Loucy (cell line): Measurements from ENCODE around the gene ASIC2.

Experiments
- H2AFZ ChIP-seq: fragments of 200-600 bp; sonication (generic); 2 replicates; pipeline ENCODE4 v1.6.0; 2016; ENCODE audit warnings: antibody characterized with exemption, mild to moderate bottlenecking, low read length, moderate library complexity
- H3F3A ChIP-seq: fragments of 200-600 bp; 2 replicates; pipeline ENCODE4 v1.6.0; 2016; ENCODE audit warnings: antibody characterized with exemption, low read depth, mild to moderate bottlenecking
- H3K27me3 ChIP-seq: fragments of 200-600 bp; sonication (generic); 2 replicates; pipeline ENCODE4 v1.6.1; 2014; ENCODE audit warnings: low read length, mild to moderate bottlenecking; ENCODE audit not compliant: insufficient read depth, poor library complexity, severe bottlenecking
- H3K36me3 ChIP-seq: fragments of 200-600 bp; sonication (generic); 2 replicates; pipeline ENCODE4 v1.6.1; 2016; ENCODE audit warnings: low read length; ENCODE audit not compliant: insufficient read depth
- H3K4me1 ChIP-seq: fragments of 200-600 bp; sonication (generic); 2 replicates; pipeline ENCODE4 v1.5.1; 2014; ENCODE audit warnings: low read length, mild to moderate bottlenecking; ENCODE audit not compliant: insufficient read depth, poor library complexity, severe bottlenecking
- H3K4me2 ChIP-seq: fragments of 200-600 bp; sonication (generic); 2 replicates; pipeline ENCODE4 v1.6.0; 2014; ENCODE audit warnings: antibody characterized with exemption, low read length, low read depth, mild to moderate bottlenecking; ENCODE audit not compliant: poor library complexity, severe bottlenecking
- H3K4me3 ChIP-seq: fragments of 200-600 bp; sonication (generic); 2 replicates; pipeline ENCODE4 v1.5.1; 2014; ENCODE audit warnings: low read length, mild to moderate bottlenecking, mixed read lengths; ENCODE audit not compliant: poor library complexity, severe bottlenecking
- H3K79me2 ChIP-seq: fragments of 200-600 bp; sonication (generic); 2 replicates; pipeline ENCODE4 v1.6.1; 2014; ENCODE audit warnings: low read length; ENCODE audit not compliant: insufficient read depth
- H3K9ac ChIP-seq: fragments of 200-600 bp; sonication (generic); 2 replicates; pipeline ENCODE4 v1.6.0; 2014; ENCODE audit warnings: mild to moderate bottlenecking, low read depth, low read length, moderate library complexity; ENCODE audit not compliant: poor library complexity, severe bottlenecking
- H3K9me2 ChIP-seq: fragments of 200-600 bp; sonication (generic); replicated peaks from 2 replicates; pipeline ENCODE4 v1.6.1; 2016; ENCODE audit warnings: low read depth, low read length, mixed read lengths
- H3K9me3 ChIP-seq: fragments of 200-600 bp; sonication (generic); 2 replicates; pipeline ENCODE4 v1.6.1; 2014; ENCODE audit warnings: mild to moderate bottlenecking, antibody characterized with exemption, low read length, low read depth; ENCODE audit not compliant: insufficient read depth
- H4K20me1 ChIP-seq: fragments of 200-600 bp; sonication (generic); 2 replicates; pipeline ENCODE4 v1.6.0; 2014; ENCODE audit warnings: antibody characterized with exemption, low read length, mild to moderate bottlenecking; ENCODE audit not compliant: insufficient read depth, poor library complexity, severe bottlenecking
- CTCF ChIP-seq: fragments of 200-600 bp; sonication (generic); conservative IDR thresholded peaks from 2 replicates; pipeline ENCODE4 v1.5.1; 2014; ENCODE audit warnings: mild to moderate bottlenecking, antibody characterized with exemption, low read length
- EZH2phosphoT487 ChIP-seq: fragments of 200-600 bp; IDR thresholded peaks from 2 replicates; pipeline ENCODE4 v1.6.1; 2018; ENCODE audit warnings: antibody characterized with exemption, mild to moderate bottlenecking, moderate library complexity, borderline replicate concordance

The ASIC2 gene

GRCh38 chr17:33217891-33218290 is 75.2 kb downstream of the ASIC2 start:
- H3K36me3 ChIP-seq = no peaks in the 10 kb centered on the region
- H3K9me3 ChIP-seq = no peaks in the 10 kb centered on the region
- no peak overlapping the region for H3K4me3 ChIP-seq
- no peak overlapping the region for H3K4me2 ChIP-seq
- H4K20me1 ChIP-seq = no peaks in the 10 kb centered on the region
- no peak overlapping the region for H3K9ac ChIP-seq
- H3K9me2 ChIP-seq = no peaks in the 10 kb centered on the region
- H3K79me2 ChIP-seq = no peaks in the 10 kb centered on the region
- H3F3A ChIP-seq = no peaks in the 10 kb centered on the region
- H3K4me1 ChIP-seq = no peaks in the 10 kb centered on the region
- H3K27me3 ChIP-seq = no peaks in the 10 kb centered on the region
- no peak overlapping the region for H2AFZ ChIP-seq
- TF ChIP-seq CTCF (no peak), EZH2phosphoT487 (no peak)

GRCh38 chr17:33214996-33215395 is 78.1 kb downstream of the ASIC2 start:
- Histone ChIP-seq H3K79me2 (no peaks in the 10 kb centered on the region), H3K4me2 (no peak overlapping the region), H3K4me3 (no peak overlapping the region), H3K9me2 (no peaks in the 10 kb centered on the region), H3K27me3 (no peaks in the 10 kb centered on the region), H3K4me1 (no peaks in the 10 kb centered on the region), H4K20me1 (no peaks in the 10 kb centered on the region), H3K36me3 (no peaks in the 10 kb centered on the region), H3F3A (no peaks in the 10 kb centered on the region), H2AFZ (no peak overlapping the region), H3K9me3 (peaks cover 4% of the 10 kb centered on the region; the same call in 1 of the 2 replicates), H3K9ac (no peak overlapping the region)
- TF ChIP-seq EZH2phosphoT487 (no peak), CTCF (no peak)

GRCh38 chr17:33210285-33210684 is 82.8 kb downstream of the ASIC2 start:
- TF ChIP-seq EZH2phosphoT487 (no peak), CTCF (no peak)
- no peak overlapping the region for H3K4me3 ChIP-seq
- no peak overlapping the region for H3K4me2 ChIP-seq
- no peaks in the 10 kb centered on the region for H3F3A ChIP-seq
- no peak overlapping the region for H3K9ac ChIP-seq
- H3K27me3 ChIP-seq = no peaks in the 10 kb centered on the region
- no peaks in the 10 kb centered on the region for H3K9me2 ChIP-seq
- no peak overlapping the region for H2AFZ ChIP-seq
- H3K4me1 ChIP-seq = no peaks in the 10 kb centered on the region
- no peaks in the 10 kb centered on the region for H4K20me1 ChIP-seq
- H3K9me3 ChIP-seq = peaks cover 4% of the 10 kb centered on the region; the same call in 1 of the 2 replicates
- no peaks in the 10 kb centered on the region for H3K36me3 ChIP-seq
- no peaks in the 10 kb centered on the region for H3K79me2 ChIP-seq
